ENCODE data around the gene COL6A5.
"Not testable (repeated sequence)": the region's sequence is repeated elsewhere in the genome, so short reads cannot be mapped to it uniquely, and the experiment has no call there.

COL6A5 gene, protein sequence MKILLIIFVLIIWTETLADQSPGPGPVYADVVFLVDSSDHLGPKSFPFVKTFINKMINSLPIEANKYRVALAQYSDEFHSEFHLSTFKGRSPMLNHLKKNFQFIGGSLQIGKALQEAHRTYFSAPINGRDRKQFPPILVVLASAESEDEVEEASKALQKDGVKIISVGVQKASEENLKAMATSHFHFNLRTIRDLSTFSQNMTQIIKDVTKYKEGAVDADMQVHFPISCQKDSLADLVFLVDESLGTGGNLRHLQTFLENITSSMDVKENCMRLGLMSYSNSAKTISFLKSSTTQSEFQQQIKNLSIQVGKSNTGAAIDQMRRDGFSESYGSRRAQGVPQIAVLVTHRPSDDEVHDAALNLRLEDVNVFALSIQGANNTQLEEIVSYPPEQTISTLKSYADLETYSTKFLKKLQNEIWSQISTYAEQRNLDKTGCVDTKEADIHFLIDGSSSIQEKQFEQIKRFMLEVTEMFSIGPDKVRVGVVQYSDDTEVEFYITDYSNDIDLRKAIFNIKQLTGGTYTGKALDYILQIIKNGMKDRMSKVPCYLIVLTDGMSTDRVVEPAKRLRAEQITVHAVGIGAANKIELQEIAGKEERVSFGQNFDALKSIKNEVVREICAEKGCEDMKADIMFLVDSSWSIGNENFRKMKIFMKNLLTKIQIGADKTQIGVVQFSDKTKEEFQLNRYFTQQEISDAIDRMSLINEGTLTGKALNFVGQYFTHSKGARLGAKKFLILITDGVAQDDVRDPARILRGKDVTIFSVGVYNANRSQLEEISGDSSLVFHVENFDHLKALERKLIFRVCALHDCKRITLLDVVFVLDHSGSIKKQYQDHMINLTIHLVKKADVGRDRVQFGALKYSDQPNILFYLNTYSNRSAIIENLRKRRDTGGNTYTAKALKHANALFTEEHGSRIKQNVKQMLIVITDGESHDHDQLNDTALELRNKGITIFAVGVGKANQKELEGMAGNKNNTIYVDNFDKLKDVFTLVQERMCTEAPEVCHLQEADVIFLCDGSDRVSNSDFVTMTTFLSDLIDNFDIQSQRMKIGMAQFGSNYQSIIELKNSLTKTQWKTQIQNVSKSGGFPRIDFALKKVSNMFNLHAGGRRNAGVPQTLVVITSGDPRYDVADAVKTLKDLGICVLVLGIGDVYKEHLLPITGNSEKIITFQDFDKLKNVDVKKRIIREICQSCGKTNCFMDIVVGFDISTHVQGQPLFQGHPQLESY (N-terminal part only)

DNA sequence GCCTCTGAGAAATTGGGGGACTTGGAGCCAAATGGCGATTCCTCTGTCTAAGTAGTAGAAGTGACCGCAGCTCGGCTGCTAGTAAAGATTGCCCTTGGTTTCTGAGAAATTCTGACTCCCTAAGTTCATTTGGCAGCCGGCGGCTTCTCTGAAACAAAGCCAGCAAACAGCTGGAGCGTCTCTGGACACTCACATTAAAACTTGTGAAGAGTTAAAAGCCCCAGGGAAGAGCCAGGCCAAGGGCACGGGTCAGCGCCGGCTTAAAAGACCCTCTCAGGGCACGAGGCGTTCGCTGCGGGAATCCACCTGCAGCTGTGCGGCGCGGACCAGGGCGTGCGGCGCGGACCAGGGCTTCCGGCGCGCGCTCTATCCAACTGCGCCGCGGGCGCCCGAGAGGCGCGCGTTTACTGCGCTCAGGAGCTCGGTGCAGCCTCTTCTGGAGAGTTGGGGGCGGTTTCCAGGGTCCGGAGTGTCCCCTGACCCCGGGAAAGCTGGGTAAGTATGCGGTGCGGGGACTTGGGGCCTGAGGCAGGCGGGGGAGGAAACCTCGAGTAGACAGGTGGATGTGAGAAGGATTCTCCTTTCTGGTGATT lies at the start of gene COL6A5:
TSS of gene COL6A5 (plus strand) at position 186 of the 593 bp plus-strand sequence. CDS start 27,967 bp downstream, outside the sequence.
- no peak for DNase-seq (ENCODE audit: extremely low read depth in 1 of 2, low read depth in 1 of 2)

- no peak for DNase-seq (ENCODE audit: extremely low read depth in 1 of 2, low read depth in 1 of 2)
These were observed 45.9 kb upstream of the COL6A5 start for GRCh38 chr3:130299531-130299930.

- no peak for DNase-seq (ENCODE audit: extremely low read depth in 1 of 2, low read depth in 1 of 2)
These were observed 44.6 kb upstream of the COL6A5 start for GRCh38 chr3:130300888-130301287.

DNA sequence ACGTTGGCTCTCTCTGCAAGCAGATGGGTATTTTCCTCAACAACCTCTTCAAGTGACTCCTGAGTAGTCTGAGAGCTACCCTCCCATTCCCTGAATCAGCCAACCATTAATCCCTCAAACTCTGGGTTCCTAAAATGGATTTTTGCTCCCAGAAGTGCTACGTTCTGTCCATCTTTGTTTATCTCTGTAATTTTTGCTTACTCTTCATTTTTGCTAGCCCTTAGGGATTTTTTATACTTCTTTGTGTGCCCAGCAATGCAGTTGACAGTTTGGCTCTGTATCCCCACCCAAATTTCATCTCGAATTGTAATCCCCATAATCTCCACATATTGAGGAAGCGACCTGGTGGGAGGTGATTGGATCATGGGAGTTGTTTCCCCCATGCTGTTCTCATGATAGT lies 35.4 kb upstream of the COL6A5 start:
- no peak for DNase-seq (ENCODE audit: extremely low read depth in 1 of 2, low read depth in 1 of 2)

- no peak for DNase-seq (ENCODE audit: extremely low read depth in 1 of 2, low read depth in 1 of 2)
These were observed 33.1 kb upstream of the COL6A5 start for GRCh38 chr3:130312374-130312773.

DNA sequence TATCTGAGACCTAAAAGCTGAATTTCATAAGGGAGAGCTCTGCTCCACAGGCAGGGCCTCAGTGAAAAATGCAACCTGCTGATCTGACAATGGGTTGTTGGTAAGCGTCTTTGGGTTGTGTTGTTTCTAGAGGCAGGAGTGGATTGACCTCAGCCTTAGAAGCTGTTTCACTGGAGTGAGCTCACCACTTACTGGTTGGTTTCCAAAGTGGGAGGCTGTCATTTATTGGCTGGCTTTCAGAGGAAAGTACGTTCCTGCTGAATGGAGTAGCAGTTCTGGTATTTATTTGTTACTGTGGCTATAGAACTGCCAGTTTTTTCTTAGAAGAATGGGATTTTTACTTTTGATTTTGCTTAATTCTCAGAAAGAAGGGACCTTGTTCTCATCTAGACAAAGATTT lies 29.3 kb upstream of the COL6A5 start:
- DNase-seq (ENCODE audit: extremely low read depth in 1 of 2, low read depth in 1 of 2) = no peak

DNA sequence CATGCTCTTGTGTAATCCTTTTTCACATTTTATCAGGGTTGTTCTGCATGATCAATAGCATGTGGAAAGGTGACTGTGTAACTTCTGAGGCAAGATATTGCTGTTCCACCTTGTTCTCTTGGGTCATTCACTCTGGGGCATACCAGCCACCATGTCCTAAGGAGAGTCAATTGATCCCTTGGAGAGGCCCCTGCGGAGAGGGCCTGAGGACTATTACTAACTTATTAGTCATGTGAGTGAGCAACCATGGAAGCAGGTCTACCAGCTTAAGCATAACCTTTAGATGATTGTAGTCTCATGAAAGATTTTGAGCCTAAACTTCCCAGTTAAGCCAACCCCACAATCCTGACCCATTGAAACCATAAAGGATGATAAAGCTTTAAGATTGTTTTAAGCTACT lies 22.0 kb upstream of the COL6A5 start:
- no peak for DNase-seq (ENCODE audit: extremely low read depth in 1 of 2, low read depth in 1 of 2)

DNA sequence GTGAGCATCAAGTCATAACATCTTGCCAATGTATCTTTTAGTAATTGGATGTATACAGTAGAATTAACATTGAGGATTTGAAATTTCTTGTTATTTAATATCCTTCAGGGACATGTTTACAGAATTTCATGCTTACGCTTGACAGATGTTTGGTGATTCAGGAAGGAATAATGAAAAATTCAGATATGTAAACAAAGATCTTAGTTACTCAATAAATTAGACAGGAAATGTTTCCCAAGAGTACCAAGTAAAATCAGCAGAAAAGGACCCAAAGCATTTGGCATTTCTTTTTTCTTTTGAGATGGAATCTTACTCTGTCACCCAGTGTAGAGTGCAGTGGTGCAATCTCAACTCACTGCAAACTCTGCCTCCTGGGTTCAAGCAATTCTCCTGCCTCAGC lies 4.7 kb upstream of the COL6A5 start:
- DNase-seq (ENCODE audit: extremely low read depth in 1 of 2, low read depth in 1 of 2) = no peak

DNA sequence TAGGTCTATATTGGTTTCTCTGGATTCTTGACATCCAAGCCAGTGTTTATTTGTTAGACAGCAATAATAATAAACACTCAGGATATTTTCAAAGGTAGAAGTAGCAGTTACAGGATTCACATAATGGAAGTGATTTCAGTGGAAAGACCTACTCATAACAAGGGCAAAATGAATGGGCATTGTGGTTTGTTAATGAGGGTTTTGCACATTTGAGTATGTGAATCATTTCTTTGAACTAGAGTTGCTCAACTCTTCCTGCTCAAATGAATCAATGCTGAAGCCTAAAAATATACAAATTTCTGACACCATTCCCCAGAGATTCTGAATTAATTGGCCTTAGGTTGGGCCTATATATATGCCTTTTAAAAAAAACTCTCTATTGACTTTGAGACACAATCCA lies 4.1 kb upstream of the COL6A5 start:
- no peak for DNase-seq (ENCODE audit: extremely low read depth in 1 of 2, low read depth in 1 of 2)

DNA sequence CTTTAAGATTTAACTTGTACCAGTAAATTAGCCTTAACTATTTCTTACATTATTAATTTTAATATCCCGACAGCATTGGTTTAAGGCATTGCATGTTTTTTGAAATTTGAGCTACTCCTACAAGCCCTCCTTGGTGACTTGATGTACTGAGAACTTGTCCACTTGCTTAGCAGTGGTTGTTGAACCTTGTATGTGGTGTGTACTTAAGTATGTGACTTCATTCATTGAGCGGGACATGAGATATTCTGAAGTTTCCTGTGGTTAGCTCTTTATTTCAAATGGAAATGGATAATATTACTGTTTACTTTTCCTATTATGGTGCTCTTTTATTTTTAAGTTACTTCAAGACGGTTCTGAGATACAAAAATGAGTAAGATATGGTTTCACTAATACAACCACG lies 3.6 kb upstream of the COL6A5 start:
- DNase-seq (ENCODE audit: extremely low read depth in 1 of 2, low read depth in 1 of 2) = no peak

- DNase-seq (ENCODE audit: extremely low read depth in 1 of 2, low read depth in 1 of 2) = no peak
These were observed 2.4 kb upstream of the COL6A5 start for GRCh38 chr3:130342821-130343661.

GRCh38 chr3:130348258-130348657 lies 2.8 kb downstream of the COL6A5 start:
- DNase-seq (ENCODE audit: extremely low read depth in 1 of 2, low read depth in 1 of 2) = not testable (repeated sequence)

- DNase-seq (ENCODE audit: extremely low read depth in 1 of 2, low read depth in 1 of 2) = no peak
These were observed 9.0 kb downstream of the COL6A5 start for GRCh38 chr3:130354430-130354829.

- no peak for DNase-seq (ENCODE audit: extremely low read depth in 1 of 2, low read depth in 1 of 2)
These were observed 28.6 kb downstream of the COL6A5 start for GRCh38 chr3:130374033-130374432.

DNA sequence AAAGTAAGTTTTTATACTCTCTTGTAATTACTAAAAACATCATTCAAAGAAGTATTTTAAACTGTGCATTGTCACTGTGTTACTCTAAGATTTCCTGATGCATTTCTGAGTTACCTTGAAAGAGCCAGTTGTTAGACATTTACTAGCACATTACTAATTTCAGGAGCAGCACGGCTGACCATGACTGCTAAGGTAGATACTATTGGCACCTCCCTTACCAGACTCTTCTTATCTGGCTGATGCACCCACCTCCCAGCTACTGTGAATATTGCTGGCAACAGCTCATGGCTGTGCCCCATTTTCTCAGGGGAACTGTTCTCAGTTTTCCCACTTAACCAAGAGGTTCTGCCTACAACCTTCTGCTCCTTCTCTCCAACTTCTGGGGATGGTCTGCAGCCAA lies 29.4 kb downstream of the COL6A5 start:
- DNase-seq (ENCODE audit: extremely low read depth in 1 of 2, low read depth in 1 of 2) = no peak

DNA sequence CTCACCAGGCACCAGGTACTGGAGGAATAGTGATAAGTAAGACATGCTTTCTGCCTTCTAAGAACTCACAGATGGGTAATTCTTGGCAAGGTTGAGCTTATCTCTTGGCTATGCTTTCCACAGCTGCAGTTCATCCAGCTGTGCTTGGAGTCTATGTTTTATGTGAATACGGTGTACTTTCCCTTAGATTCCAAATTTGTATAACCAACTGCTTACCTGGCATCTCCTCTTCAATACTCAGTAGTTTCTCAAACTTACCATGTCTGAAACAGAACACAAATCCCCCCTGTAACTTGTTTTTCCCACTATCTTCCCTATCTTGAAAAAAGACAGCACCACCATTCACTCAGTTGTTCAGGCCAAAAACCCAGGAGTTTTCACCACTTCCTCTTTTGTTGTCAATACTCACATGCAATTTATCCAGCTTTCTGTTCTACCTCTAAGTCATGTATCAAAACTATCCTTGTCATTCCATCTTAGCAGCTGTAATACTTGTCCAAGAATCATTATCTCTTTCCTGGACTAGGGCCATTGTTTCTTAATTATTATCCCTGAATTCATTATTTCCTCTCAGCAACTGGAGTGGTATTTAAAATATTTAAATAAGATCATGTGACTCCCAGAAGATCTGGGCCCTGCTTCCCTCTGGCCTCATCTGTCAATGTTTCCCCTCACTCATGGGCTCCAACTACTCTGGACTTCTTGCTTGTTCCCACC lies 32.6 kb downstream of the COL6A5 start:
- DNase-seq (ENCODE audit: extremely low read depth in 1 of 2, low read depth in 1 of 2) = no peak

GRCh38 chr3:130378677-130379191 lies 33.3 kb downstream of the COL6A5 start:
- no peak for DNase-seq (ENCODE audit: extremely low read depth in 1 of 2, low read depth in 1 of 2)

DNA sequence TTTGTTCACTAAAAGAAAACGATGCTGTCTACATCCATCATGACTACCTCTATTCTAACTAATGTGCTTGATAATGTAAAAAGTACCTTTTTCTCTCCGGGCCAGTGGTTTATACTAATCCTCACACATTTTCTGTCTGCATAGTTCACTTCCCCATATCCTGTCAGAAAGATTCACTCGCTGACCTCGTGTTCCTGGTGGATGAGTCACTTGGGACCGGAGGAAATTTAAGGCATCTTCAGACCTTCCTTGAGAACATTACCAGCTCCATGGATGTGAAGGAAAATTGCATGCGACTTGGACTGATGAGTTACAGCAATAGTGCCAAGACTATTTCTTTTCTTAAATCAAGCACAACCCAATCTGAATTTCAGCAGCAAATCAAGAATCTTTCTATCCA lies 33.8 kb downstream of the COL6A5 start:
- DNase-seq (ENCODE audit: extremely low read depth in 1 of 2, low read depth in 1 of 2) = no peak

GRCh38 chr3:130380398-130380797 lies 34.9 kb downstream of the COL6A5 start:
- no peak for DNase-seq (ENCODE audit: extremely low read depth in 1 of 2, low read depth in 1 of 2)
